CD4-positive, alpha-beta T cell treated with Interleukin-1 beta for 1 hour (primary cell): ENCODE measurements around the gene OCRL.
A peak's percentile ranks its signal among the peaks of the same experiment; 100 is the strongest.

Source experiments
- DNase-seq, 2 donors: peaks; one replicate each; pipeline ENCODE4 v3.0.0-alpha.2; 2020 to 2022

Gene OCRL

DNA sequence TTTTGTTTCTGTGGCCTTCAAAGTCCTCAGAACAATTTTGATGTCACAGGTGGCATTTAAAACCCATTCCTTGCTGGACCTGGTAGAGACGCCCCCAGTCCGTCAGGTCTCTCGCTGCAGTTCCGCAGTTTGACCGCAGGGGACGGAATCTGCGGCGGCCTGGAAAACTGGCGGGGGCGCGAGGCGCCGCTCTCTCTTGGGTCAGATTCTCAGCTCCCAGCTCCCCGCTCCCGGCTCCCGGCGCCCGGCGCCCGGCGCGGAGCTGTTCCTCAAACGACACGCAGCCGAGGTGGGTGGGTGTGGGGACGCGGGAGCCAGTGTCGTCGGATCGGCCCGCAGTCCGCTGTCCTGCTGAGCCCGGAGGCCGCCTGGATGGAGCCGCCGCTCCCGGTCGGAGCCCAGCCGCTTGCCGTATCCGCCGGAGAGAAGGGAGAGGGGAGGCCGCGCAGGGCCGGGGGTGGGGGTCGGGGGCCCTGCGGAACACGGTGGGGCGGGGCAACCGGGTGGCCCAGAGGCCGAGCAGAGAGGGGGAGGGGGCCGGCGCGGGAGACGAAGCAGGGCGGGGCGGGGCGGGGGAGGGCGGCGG lies at the start of gene OCRL:
Gene OCRL, plus strand, starts transcription at position 192 of the 586 bp plus-strand sequence. Its CDS starts 181 bp downstream, at position 373.
- peak; percentile 51 to 61 for DNase-seq

DNA sequence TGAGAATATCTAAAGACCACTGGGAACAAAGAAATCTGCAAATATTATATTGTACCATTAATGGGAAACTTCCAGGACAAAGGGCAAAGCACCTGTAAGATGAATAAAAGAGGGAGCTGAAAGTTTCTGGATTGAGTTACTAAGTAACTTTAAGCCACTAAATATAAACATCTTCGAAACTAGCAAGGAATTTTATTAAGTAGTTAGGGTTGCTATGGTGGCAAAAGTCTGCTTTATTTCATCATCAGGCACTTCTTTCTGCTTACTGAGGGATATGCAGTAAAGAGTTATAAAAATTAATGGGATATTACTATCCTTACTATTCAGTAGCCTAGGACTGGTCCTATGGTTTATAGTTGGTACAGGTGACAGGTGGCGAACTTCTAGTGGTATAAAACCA lies 49.7 kb upstream of the OCRL start:
- no peak for DNase-seq

DNA sequence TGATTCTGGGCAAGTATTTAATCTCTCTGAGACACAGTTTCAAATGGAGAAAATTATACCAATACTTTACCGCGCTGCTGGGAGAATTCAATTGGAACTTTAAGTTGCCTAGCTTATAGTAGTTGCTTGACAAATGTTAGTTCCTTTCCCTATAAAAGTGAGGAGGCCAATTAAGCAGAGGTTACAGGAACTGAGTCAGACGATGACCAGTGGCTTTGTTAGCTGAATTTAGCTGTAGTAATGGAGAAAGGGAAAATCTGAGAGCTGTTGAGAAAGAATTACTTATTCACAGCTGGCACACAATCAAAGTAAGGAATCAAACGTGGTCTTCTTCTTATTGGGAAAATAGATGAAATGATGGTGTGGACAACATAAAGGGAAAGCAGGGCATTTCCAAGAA lies 46.4 kb upstream of the OCRL start:
- DNase-seq = no peak

DNA sequence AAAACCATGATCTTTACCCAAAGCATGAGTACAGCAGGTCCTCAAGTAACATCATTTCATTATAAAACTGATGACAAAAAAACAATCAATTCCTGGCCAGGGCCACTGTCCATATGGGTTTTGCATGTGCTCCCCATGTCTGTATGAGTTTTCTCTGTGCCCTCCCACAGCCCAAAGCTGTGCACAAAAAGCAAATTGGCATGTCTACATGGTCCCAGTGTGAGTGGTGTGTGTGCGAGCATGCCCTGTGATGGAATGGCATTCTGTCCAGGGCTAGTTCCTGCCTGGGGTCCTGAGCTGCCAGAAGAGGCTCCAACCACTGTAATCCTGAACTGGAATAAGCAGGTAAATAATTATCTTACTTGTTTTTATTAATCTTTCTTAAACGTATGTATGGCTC lies 45.2 kb upstream of the OCRL start:
- no peak for DNase-seq

DNA sequence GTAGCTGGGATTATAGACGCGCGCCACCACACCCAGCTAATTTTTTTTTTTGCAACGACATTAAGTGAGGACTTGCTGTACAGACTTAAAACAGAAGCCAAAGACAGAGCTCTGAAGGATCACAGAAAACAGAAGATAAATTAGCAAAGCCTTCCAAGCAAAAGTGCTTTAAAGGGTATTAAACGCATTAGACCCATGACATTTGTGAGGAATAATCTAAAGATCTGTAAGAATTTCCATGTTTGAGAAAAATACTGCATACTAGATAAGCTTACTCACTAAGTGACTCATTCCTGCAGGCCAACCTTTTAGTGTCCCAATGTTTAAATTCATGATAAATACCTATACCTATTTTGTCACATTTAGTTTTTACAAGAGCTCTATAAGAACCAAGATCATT lies 44.2 kb upstream of the OCRL start:
- no peak for DNase-seq

DNA sequence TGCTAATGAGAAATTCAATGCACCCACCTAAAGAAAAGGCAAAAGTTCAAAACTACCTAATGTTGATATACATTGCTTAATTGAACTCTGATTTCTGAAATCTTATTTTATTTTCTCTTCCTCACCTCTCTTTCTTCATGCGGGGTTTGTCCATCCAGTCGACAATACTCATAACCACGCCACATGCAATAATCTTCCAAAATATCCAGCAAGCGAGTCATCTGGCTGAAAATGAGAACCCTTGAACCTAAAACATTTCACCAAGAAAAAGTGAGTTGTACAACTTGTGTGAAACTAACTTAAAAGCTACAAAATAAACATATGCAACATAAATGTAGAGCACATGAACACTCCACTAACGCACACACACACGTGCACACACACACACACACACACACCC lies 43.4 kb upstream of the OCRL start:
- DNase-seq = no peak

DNA sequence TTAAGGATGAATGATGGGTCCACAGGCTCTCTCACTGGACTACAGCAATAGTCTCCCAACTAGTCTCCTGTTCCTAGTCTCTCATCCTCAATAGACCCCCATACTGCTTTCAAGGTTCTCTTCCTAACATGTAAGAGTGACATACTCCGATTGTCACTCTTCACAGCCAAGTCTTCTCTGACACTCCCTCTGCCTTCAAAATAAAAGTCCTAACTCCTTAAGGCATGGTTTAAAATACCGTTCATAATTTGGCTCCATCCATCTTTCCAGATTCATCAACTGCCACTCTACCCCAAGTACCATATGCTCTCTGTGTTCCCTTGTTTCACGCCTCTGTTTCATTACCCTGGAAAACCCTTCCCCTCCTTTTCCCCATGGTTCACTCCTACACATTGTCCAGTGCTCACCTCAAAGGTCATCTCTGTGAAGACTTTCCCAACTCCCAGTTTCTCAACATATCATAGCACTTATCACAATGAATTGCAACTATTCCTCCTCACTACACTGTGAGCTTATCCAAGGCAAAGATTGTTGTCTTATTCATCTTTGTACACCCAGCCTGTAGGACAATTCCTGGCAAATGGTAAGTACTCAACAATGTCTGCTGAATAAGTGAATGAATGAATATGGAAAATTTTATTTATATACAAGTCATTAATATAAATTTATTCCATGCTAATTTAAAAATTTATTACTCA lies 42.8 kb upstream of the OCRL start:
- DNase-seq = no peak

DNA sequence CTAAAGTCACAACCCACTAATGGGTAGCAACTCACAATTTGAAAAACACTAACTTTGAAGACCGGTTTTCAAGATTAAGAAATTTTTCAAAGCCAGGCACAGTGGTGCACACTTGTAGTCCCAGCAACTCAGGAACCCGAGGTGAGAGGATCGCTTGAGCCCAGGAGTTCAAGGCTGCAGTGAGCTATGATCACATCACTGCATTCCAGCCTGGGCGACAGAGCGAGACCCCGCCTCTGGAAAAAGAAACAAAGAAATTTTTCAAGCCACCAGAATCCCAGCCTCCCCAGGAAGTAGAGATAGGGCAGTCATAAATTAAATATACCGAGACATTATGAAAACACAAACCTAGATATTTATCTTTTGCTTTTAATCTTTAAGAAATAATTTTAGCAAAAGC lies 29.7 kb upstream of the OCRL start:
- DNase-seq = no peak

DNA sequence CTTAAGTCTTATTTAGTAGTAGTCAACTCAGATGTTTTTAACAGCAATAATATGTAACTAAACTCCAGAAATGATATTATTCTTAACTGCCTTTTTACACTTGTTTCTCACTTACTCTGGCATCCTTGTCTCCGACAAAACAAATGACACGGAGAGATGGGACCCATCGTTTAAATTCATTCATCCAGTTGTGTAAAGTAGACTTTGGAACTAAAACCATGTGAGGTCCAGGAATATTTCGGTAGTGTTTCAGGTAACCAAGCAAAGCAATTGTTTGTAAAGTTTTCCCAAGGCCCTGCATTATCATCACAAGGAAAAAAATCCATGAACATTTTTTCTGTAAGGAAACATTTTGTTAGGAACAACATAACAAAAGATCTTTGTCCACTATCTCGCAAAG lies 28.4 kb upstream of the OCRL start:
- no peak for DNase-seq

DNA sequence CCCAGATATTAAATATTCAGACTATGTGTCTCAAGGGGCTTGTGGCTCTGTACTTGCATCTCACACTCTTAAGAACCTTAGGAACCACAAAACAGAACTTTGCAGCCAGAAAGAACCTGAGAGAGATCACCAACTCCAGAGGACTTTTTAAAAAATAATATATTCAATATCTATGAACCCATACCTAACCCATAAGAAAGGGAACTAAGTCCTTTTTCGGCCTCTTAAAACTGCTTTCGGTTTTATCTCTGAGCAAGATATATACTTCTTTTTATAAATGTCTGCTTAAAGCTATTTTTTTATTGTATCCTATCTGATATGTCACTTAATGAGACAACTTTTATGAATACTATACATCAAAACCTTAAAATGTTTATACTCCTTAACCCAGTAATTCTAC lies 27.6 kb upstream of the OCRL start:
- DNase-seq = no peak

DNA sequence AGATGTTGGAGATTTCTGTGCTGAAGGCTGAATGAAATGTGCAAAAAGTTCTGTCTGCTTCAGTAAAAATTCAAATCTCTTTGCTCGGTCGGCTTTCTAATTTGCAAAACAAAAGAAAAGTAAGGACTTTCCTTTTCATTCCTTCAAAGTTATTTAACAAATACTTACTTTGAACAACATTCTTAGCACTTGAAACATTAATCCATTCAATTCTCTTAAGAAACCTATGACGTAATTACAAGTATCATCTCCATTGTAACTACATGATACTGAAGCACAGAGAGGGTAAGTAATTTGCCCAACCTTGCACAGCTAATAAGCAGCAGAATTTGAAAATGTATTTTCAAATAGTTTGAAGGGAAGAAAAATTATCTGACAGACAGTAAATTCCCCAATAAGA lies 23.7 kb upstream of the OCRL start:
- DNase-seq = no peak

DNA sequence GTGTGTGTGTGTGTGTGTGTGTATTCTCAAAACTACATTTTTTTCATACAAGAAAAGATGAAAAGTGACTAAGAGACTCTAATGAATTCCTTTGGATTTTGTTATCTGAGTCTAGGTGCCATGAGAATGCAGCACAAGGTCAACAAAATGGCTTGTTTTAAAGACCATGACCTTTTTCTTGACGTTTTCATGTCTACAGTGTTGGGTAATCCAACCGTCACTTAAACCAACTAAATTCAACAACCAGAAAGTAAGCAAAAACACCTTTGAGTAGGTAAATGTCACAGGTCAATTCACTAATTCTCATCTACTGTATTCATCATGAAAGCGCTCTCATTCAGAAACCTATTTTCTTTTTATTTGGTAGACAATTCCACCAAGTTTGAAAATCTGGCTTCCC lies 19.9 kb upstream of the OCRL start:
- no peak for DNase-seq

DNA sequence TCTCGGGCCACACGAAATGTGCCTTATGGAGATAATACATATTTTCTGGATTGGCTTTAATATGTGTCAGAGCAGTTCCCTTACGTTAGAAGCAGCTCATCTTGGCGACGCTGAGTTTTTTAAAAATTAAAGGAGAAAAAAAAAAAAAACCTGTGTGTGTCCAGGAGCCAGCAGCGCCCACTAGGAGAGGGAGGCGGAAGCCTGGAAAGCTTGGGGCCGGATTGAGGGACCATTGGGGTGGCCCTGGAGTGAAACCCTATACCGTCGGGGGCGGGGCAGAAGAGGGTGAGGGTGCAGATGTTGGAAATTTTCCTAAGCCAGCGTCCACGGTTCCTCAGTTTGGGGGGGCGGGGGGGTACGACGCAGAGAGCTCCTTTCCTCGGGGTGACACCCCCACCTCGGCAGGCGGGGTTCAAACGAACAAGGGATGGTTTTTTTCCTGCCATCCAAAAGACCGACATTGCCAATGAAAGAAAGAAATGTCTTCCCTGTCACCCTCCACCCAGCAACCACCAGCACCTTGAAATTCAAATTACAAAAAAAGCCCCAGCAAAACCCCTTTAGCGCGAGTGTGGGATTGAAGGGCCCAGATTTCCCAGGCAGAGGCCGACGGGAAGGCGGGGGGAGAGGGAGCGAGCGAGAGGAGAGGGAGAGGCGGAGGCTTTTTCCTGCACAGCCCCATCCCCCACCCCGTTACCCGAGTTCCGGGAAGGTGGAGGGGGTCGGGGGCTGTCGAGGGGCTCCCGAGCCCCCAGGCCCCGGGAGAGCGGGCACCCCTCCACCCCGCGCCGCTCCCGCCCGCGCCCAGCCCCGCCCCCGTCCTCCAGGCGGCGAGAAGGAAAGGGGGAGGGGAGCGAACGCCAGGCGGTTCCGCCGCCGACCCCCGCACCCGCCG lies 17.6 kb upstream of the OCRL start:
- DNase-seq = no peak

DNA sequence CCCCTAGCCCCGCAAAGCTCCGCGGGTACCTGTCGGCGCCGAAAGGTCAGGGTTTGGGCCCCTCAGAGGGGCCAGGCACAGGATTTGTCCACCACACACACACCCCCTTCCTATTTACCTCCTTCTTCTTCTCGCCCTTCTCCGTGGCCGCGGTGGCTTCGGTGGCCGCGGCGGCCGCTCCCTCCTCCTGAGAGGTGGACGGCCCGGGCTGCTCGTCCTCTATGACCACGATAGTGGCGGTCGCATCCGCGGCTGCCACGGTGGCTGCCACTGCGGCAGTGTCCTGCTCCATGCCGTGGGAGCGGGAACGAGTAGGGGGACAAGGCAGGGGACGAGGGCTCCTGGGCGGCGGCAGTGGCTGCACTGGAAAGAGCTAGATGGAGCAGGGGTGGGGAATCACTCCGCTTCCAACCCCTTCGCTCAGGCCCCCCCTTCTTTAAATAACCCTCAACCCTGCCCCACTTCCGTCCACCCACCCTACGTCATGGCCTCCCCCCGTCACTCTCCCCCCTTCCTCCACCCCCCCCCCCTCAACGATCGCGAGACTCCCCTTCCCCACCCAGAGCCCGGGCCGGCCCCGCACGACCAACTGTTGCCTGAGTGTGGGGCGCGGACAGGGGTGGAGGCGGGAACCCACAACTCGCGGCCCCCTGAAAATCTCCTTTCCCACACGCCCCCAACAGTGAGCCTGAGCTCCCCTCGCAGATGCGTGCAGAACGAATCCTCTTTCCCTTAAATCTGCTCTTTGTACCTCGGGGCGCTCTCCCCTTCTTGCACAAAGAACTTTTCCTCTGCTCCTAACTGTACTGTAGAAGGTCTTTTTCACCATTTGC lies 16.8 kb upstream of the OCRL start, which contains the start of gene SMARCA1:
Gene SMARCA1, minus strand, starts transcription at position 412 of the 833 bp plus-strand sequence. Its CDS starts 120 bp downstream, at position 292.
- no peak for DNase-seq

DNA sequence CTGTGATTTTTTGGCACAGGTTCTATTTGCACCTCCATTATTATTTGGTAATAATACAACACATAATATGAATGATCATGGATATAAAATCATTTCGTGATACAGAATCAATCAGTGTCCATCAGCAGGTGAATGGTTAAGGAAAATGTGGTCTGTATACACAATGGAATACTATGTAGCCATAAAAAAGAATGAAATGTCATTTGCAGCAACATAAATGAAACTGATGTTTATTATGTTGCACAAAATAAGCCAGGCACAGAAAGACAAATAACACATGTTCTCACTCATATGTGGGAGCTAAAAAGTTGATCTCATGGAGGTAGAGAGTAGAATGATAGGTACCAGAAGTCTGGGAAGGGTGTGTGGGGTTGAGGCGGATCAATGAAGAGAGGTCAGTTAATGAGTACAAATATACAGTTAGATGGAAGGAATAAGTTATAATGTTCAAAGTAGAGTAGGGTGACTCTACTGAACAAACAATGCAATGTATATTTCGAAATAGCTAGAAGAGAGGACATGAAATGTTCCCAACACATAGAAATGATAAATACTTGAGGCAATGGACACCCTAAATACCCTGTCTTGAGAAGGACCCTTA lies 15.7 kb upstream of the OCRL start:
- DNase-seq = no peak

DNA sequence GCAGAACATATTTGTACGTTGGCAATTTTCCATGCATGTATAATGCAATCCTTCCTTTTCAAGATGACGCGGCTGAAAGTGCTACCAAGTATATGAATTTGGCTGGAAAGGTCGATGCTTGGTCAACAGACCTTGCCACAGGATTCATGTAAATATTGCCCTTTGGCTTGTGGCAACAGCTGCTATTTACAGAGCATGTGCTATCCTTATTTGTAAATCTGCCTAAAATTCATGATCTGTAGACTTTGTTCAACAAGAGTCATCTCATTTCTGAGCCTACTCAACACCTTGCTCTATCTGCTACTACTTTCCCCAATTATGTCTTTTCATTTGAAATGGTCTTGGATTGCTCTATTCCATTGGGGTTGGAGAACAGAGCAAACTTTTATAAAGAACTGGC lies 14.9 kb upstream of the OCRL start:
- no peak for DNase-seq

DNA sequence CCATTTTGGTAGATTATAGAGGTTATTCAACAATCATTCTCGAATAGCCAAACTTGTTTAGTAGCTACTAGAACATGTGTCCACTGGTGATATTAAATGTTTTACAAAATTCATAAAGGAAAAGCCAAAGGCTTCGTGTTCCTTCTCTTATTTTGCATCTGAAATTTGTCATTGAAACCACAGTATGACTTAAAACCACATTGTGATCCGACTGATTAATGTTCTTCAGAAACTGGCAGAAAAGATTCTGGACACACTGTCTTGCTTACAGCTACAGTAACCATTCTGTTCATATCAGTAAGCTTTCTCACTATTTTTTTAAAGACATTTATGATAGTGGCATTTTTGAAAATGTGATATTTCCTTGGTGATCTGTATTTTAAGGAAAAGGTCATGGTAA lies 14.2 kb upstream of the OCRL start:
- no peak for DNase-seq

DNA sequence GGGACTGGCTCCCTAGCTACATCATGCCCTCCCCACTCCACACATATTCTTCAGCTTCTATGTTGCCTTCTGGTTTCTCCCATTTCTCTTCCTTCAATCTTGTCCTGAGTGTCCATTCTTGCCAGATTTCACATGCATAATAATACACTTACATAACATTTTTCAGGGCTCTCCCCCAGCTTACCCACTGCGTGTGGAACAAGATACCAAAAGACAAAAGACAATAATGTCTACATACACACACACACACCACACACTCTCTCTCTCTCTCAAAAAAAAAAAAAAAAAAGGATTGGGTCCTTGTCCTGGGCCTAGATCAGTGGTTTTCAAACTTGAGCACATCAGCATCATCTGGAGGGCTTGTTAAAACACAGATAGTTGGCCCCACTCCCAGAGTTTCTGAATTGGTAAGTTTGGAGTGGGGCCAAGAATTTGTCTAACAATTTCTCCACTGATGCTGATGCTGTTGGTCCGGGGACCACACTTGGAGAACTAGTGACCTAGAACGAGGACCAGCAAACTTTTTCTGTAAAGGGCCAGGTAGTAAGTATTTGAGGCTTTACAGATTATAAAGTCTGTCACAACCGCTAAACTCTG lies 10.3 kb upstream of the OCRL start:
- no peak for DNase-seq

DNA sequence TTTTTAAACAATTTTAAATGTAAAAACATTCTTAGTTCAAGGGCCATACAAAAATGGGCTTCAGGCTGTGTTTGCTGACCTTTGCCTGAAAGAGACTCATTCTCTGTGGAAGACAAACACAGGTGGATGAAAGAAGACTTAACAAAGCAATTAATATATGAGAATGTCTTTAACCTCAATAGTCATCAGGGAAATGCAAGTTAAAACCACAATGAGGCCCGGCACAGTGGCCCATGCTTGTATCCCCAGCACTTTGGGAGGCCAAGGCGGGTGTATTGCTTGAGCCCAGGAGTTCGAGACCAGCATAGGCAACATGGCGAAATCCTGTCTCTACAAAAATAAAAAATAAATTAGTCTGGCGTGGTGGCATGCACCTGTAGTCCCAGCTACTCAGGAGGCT lies 9.6 kb upstream of the OCRL start:
- DNase-seq = no peak

DNA sequence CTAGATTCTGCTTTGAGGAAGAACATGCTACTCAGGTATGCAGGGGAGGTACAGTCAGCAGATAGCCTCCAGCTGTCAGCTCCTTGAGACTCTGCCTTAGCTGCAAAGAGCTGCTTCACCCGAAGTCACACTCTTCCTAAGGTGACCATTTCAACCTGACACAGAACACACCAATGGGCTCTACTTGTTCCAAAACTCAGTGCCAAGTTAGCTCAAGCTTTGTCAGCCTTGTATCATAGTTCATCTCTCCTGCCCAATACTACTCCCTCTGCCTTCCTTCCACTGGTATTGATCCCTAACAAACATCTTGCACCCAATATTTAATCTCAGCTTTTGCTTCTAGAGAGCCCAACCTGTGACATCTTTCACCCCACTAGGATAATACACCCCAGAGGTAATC lies 8.9 kb upstream of the OCRL start:
- no peak for DNase-seq

DNA sequence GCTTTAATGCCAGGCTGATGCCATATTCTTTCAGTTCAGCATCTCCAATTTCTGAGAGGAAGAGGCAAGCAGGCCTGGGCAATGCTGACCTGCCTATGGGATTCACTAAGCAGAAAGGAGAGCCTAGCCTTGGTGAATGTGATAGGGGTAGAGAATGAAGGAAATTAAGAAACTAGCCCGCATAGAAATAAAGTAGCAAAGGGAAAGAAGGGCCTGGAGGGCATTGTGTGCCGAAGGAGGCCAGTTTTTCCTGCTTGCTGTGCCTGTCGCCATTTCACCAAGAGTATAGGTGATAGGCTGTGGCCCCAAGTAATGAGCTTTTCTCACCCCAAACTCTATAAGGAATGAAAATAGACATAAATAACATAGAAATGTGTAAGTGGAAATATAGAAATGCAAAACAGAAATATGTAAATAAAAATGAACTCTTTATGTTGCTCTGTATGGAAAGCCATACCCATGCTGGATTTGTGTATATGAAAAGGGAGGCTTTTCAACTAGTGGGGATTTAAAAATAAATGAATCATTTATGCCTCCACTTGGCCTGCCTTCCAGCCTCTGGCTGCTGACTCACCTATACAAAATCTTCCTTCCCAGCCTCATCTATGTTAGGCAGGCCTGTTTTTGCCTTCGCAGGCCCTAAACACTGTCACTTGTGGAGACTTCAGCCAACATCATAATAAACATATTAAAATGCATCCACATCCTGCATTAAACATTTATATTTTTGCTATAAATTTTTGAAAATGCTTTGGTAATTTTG lies 5.1 kb upstream of the OCRL start:
- DNase-seq = no peak
